Measurements from ENCODE around the gene NRGN.

The NRGN gene

DNA sequence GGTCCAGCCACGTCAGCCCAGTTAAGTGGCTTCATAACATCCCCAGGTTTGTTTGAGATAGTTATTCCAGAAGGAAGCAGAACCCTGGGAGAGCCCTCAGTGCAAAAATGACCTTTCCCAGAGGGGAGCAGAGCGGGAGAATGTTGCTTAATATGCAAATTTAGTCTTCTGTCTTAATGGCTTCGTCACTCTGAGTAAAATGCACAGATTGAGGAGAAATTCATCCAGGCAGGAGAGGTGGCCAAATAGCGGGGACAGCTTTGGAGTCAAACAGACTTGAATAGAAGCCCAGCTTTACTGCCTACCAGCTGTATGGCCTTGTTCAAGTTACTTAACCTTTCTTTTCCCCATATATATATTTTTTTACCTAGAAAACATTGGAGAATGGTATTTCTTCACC, 12.3 kb upstream of the NRGN start:
- TF ChIP-seq ZFX (IDR thresholded peaks at IDR 0.05): no peak
- no peak overlapping the region for H3K27ac ChIP-seq

DNA sequence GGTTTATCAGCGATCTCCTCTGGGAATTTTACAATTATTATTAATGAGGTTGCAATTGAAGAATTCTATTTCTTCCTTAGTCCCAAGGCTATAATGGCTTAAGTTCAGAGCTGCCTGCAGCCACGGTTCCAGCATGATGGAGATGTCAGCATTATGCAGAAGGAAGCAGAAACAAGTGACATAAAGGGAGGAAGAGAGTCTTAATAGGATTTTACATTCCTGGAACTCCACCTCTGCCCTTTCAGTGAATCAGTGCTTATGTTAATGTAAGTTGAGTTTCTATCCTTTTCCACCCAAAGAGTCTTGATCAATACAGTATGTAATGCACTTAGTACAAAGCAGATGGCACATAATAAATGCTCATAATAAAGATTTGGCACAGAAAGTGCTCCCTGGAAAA, 11.6 kb upstream of the NRGN start:
- no peak overlapping the region for H3K27ac ChIP-seq
- TF ChIP-seq ZFX (IDR thresholded peaks at IDR 0.05): no peak
- TF ChIP-seq, protein P1, sequence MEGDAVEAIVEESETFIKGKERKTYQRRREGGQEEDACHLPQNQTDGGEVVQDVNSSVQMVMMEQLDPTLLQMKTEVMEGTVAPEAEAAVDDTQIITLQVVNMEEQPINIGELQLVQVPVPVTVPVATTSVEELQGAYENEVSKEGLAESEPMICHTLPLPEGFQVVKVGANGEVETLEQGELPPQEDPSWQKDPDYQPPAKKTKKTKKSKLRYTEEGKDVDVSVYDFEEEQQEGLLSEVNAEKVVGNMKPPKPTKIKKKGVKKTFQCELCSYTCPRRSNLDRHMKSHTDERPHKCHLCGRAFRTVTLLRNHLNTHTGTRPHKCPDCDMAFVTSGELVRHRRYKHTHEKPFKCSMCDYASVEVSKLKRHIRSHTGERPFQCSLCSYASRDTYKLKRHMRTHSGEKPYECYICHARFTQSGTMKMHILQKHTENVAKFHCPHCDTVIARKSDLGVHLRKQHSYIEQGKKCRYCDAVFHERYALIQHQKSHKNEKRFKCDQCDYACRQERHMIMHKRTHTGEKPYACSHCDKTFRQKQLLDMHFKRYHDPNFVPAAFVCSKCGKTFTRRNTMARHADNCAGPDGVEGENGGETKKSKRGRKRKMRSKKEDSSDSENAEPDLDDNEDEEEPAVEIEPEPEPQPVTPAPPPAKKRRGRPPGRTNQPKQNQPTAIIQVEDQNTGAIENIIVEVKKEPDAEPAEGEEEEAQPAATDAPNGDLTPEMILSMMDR (conservative IDR thresholded peaks at IDR 0.05): no peak

DNA sequence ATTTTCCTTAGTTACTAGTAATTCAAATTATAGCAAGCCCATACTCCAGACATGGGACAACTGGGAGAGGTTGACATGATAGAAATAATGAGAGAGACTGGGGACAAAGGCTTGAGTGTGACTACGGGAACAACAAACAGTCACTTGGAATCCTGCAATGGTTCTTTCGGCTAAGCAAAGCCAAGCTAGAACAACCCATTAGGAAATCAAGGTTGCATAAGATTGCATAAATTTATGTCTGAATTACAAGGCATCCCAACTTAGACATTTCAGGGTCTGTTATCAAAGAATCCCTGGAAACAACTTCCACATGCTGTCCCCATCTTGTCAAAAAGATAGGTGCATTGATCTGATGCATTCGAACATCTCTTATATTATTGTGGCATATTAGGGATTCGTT, 10.2 kb upstream of the NRGN start:
- no peak overlapping the region for H3K27ac ChIP-seq
- TF ChIP-seq ZFX (IDR thresholded peaks at IDR 0.05): no peak
- TF ChIP-seq, protein P1 (conservative IDR thresholded peaks at IDR 0.05): no peak

DNA sequence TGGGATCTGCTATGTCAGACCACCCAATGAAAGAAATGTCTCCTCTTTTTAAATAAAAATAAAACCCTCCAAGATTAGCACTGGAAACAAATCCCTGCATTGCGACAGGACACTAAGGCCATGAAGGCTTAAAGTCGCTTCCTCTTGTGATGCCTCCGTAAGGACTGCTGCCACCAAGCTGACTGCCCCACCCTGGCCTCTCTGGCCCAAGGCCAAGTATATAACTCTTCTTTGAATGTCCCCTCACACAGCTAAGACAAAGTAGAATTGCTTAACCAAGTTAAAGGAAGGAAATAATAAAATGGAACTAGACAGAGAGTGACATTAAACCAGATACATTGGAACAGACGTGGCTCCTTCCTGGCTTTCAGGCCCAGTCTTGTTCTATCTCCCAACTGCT, 7.5 kb upstream of the NRGN start:
- no peak overlapping the region for H3K27ac ChIP-seq
- TF ChIP-seq ZFX (IDR thresholded peaks at IDR 0.05): no peak
- TF ChIP-seq, protein P1 (conservative IDR thresholded peaks at IDR 0.05): no peak

DNA sequence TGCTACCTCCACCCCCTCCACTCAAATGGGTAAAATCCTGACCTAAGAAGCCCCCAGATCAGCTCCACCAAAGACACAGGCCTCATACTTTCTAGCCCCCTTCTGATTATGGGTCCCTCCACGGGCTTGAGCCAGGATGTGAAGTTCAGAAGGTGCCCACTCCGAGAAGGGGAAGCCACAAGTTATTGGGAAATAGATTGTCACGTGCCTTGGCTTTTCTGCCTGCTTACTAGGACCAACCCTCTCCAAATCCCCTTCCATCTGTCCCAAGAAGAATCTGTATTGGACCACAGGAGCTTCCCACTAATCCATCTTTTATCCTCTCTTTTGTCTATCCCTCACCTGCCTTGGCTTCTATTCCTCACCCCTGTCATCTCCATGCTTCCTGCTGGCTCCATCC, 3.0 kb upstream of the NRGN start:
- TF ChIP-seq, protein P1 (conservative IDR thresholded peaks at IDR 0.05): no peak
- no peak for TF ChIP-seq ZFX (IDR thresholded peaks at IDR 0.05)
- H3K27ac ChIP-seq: no peak overlapping the region

DNA sequence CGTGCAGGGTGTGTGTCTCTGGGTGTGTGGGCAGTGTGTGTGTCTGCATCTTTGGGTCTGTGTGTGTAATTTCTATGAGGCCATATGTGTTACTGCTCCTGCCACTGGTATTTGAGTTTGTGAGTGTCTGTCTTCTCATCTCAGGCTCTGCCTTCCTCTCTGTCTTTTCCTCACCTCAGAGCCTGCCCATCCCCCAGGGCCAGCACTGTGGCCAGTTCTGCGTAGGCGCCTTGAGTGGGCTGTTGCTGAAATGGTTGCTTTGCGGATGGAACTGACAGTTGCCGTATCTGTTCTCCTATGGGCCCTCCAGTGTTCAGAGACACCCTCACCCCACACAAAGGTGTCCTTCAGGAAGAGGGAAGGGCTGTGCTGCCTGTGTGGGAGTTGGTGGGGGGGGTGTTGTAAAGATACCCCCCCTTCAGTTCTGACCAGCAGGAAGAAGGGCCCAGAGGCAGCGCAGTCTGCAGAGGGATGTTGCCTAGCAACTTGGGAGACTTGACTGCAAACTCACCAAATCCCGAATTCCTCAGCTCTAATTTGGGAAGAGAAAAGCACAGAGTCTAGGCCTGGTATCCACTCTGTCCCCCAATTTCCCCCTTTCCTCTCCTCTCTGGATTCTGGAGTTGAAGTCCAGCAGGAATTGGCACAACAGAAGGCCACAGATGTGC, 2.0 kb upstream of the NRGN start:
- no peak overlapping the region for H3K27ac ChIP-seq
- TF ChIP-seq, protein P1 (conservative IDR thresholded peaks at IDR 0.05): no peak

DNA sequence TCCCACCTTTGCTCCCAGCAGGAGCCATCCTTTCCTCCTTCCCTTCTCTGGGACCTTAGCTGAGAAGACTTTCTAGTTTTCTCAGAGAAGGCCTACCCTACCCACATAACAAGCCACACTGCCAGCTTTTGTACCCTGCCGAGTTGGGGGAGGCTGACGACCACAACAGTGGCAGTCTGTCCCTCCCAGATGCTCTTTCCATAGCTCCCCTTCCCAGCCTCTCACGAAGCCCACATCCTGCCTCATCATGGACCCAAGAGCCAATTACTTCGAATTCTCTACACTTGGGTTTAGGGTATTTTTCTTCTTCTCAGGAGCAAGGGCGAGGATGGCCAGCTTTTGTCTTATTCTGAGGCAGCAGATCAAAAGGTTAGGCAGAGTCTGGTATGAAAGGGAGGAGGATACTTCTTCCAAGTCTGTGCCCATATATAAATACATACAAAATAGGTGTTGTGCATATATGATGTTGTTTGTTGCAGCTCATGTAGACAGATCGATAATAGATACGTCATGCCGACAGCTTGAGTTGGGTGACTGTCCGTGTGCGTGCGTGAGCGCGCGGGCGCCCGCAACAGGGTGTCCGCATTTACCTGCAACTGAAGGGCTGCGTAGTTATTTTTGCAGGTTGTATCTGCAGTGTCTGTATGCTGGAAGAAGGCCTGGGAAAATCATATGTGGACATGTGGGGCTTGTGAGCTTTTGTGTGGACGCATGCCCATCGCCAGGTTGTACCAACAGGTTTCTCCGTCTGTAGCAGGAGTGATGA, 846 bp upstream of the NRGN start:
- H3K27ac ChIP-seq: no peak overlapping the region; the same call in 1 of the 2 replicates
- TF ChIP-seq ZFX (IDR thresholded peaks at IDR 0.05): no peak
- TF ChIP-seq, protein P1 (conservative IDR thresholded peaks at IDR 0.05): no peak

Data from C4-2B (cell line).